ENCODE data around the gene CBX8. TPM values are rescaled to one million over a fixed set of nuclear protein-coding genes. Genes with fewer than 3 reads are reported as not detected.

Gene CBX8
- total RNA-seq, 1 experiment from 2014 or later, result 2.0 TPM

GRCh38 chr17:79810130-79811010 is 13.5 kb upstream of the CBX8 start:
- Mint-ChIP-seq H3K36me3 (no peaks in the 10 kb centered on the region), H3K27me3 (ENCODE audit: low read depth) (peaks cover 92% of the 10 kb centered on the region)
- CTCF ChIA-PET, result interaction anchor here (0.5 to 20.8 kb wide), 19 partner anchors 9 to 351 kb away, joined by 3 to 464 read pairs (median 6); partner anchors contain the start of genes CBX4 and CBX8

GRCh38 chr17:79809530-79810129 is 12.8 kb upstream of the CBX8 start:
- Mint-ChIP-seq H3K4me3 (peak overlapping the region; percentile 61), H3K4me1 (peaks cover 48% of the 10 kb centered on the region), H3K9me3 (no peaks in the 10 kb centered on the region), H3K27ac (no peak overlapping the region), H3K27me3 (ENCODE audit: low read depth) (peaks cover 92% of the 10 kb centered on the region), H3K36me3 (no peaks in the 10 kb centered on the region)
- CTCF ChIA-PET, result interaction anchor here (1.1 to 20.8 kb wide), 7 partner anchors 23 to 184 kb away, joined by 3 to 464 read pairs (median 13); partner anchors contain the start of gene CBX4
- POLR2A ChIA-PET, result interaction anchor here (1.0 to 7.0 kb wide), 4 partner anchors 12 to 30 kb away, joined by 3 to 68 read pairs (median 6); partner anchors contain the start of genes CBX4 and CBX8
- ATAC-seq (no peak), DNase-seq (ENCODE audit: low spot score) (no peak)
- TF ChIP-seq, protein P1, sequence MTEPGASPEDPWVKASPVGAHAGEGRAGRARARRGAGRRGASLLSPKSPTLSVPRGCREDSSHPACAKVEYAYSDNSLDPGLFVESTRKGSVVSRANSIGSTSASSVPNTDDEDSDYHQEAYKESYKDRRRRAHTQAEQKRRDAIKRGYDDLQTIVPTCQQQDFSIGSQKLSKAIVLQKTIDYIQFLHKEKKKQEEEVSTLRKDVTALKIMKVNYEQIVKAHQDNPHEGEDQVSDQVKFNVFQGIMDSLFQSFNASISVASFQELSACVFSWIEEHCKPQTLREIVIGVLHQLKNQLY (CRISPR knock-in tag; IDR thresholded peaks at IDR 0.05), result no peak
- TF ChIP-seq RORB (CRISPR knock-in tag; IDR thresholded peaks at IDR 0.05) (no peak), ZNF219 (CRISPR knock-in tag; IDR thresholded peaks at IDR 0.05; ENCODE audit: borderline replicate concordance) (no peak)

More at GRCh38 chr17:79810130-79811010, 13.5 kb upstream of the CBX8 start:
- H3K9me3 Mint-ChIP-seq, result no peaks in the 10 kb centered on the region
- H3K27ac Mint-ChIP-seq, result no peak overlapping the region
- peak overlapping the region; percentile 59 for H3K4me3 Mint-ChIP-seq
- peaks cover 40% of the 10 kb centered on the region for H3K4me1 Mint-ChIP-seq
- POLR2A ChIA-PET, result interaction anchor here (0.6 to 7.0 kb wide), 6 partner anchors 9 to 64 kb away, joined by 3 to 68 read pairs (median 3); partner anchors contain the start of gene CBX8
- TF ChIP-seq NFATC4 (CRISPR knock-in tag; IDR thresholded peaks at IDR 0.05) (no peak), ZNF416 (CRISPR knock-in tag; IDR thresholded peaks at IDR 0.05) (no peak), TEAD4 (CRISPR knock-in tag; IDR thresholded peaks at IDR 0.05) (no peak), TEAD1 (CRISPR knock-in tag; IDR thresholded peaks at IDR 0.05) (no peak), SMAD4 (CRISPR knock-in tag; IDR thresholded peaks at IDR 0.05) (no peak), ZNF219 (CRISPR knock-in tag; IDR thresholded peaks at IDR 0.05; ENCODE audit: borderline replicate concordance) (no peak), ZNF317 (CRISPR knock-in tag; IDR thresholded peaks at IDR 0.05; ENCODE audit: borderline replicate concordance, low read depth) (no peak), ETV6 (CRISPR knock-in tag; IDR thresholded peaks at IDR 0.05) (no peak), FOXP1 (CRISPR knock-in tag; IDR thresholded peaks at IDR 0.05; ENCODE audit: borderline replicate concordance) (no peak), ESRRA (CRISPR knock-in tag; IDR thresholded peaks at IDR 0.05; ENCODE audit: borderline replicate concordance) (no peak), ZNF423 (CRISPR knock-in tag; IDR thresholded peaks at IDR 0.05) (no peak), ELF4 (CRISPR knock-in tag; IDR thresholded peaks at IDR 0.05; ENCODE audit: low read depth) (no peak), ZNF263 (CRISPR knock-in tag; IDR thresholded peaks at IDR 0.05; ENCODE audit: low read depth) (no peak)
- TF ChIP-seq, protein P2, sequence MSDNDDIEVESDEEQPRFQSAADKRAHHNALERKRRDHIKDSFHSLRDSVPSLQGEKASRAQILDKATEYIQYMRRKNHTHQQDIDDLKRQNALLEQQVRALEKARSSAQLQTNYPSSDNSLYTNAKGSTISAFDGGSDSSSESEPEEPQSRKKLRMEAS (CRISPR knock-in tag; IDR thresholded peaks at IDR 0.05), result no peak
- TF ChIP-seq, protein P3, sequence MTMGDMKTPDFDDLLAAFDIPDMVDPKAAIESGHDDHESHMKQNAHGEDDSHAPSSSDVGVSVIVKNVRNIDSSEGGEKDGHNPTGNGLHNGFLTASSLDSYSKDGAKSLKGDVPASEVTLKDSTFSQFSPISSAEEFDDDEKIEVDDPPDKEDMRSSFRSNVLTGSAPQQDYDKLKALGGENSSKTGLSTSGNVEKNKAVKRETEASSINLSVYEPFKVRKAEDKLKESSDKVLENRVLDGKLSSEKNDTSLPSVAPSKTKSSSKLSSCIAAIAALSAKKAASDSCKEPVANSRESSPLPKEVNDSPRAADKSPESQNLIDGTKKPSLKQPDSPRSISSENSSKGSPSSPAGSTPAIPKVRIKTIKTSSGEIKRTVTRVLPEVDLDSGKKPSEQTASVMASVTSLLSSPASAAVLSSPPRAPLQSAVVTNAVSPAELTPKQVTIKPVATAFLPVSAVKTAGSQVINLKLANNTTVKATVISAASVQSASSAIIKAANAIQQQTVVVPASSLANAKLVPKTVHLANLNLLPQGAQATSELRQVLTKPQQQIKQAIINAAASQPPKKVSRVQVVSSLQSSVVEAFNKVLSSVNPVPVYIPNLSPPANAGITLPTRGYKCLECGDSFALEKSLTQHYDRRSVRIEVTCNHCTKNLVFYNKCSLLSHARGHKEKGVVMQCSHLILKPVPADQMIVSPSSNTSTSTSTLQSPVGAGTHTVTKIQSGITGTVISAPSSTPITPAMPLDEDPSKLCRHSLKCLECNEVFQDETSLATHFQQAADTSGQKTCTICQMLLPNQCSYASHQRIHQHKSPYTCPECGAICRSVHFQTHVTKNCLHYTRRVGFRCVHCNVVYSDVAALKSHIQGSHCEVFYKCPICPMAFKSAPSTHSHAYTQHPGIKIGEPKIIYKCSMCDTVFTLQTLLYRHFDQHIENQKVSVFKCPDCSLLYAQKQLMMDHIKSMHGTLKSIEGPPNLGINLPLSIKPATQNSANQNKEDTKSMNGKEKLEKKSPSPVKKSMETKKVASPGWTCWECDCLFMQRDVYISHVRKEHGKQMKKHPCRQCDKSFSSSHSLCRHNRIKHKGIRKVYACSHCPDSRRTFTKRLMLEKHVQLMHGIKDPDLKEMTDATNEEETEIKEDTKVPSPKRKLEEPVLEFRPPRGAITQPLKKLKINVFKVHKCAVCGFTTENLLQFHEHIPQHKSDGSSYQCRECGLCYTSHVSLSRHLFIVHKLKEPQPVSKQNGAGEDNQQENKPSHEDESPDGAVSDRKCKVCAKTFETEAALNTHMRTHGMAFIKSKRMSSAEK (CRISPR knock-in tag; IDR thresholded peaks at IDR 0.05; ENCODE audit: borderline replicate concordance), result no peak
- ATAC-seq (peak; percentile 74), DNase-seq (ENCODE audit: low spot score) (peak; percentile 83)

All from WTC11 (cell line).